ENCODE measurements around the gene KCNMA1. TPM values are rescaled to one million over a fixed set of nuclear protein-coding genes. Genes with fewer than 3 reads are reported as not detected.

Gene KCNMA1
- total RNA-seq, 1 donor from 2014 or later = 41.3 TPM

- ATAC-seq (no peak), DNase-seq (no peak)
- no peak overlapping the region for H3K4me3 ChIP-seq
- H3K36me3 ChIP-seq = no peaks in the 10 kb centered on the region
- TF ChIP-seq CTCF (IDR thresholded peaks at IDR 0.05) = no peak
- intact Hi-C loops (cut with DNase I) = no loop called here
- no peaks in the 10 kb centered on the region for H3K9me3 ChIP-seq
- H3K4me1 ChIP-seq = no peaks in the 10 kb centered on the region
- no peak overlapping the region for H3K27ac ChIP-seq
- H3K27me3 ChIP-seq (ENCODE audit: low read depth) = no peaks in the 10 kb centered on the region
These were observed 340.2 kb downstream of the KCNMA1 start for GRCh38 chr10:77297393-77297739.

GRCh38 chr10:77296534-77297392 is 340.8 kb downstream of the KCNMA1 start:
- no peak for TF ChIP-seq CTCF (IDR thresholded peaks at IDR 0.05)
- ATAC-seq (no peak), DNase-seq (no peak)
- H3K36me3 ChIP-seq = no peaks in the 10 kb centered on the region
- no peaks in the 10 kb centered on the region for H3K4me1 ChIP-seq
- H3K27ac ChIP-seq = no peak overlapping the region
- no peaks in the 10 kb centered on the region for H3K27me3 ChIP-seq (ENCODE audit: low read depth)
- H3K4me3 ChIP-seq = no peak overlapping the region
- intact Hi-C loops (cut with DNase I) = no loop called here
- no peaks in the 10 kb centered on the region for H3K9me3 ChIP-seq

GRCh38 chr10:77293773-77294172 is 343.8 kb downstream of the KCNMA1 start:
- no peaks in the 10 kb centered on the region for H3K36me3 ChIP-seq
- no peak overlapping the region for H3K4me3 ChIP-seq
- no peaks in the 10 kb centered on the region for H3K9me3 ChIP-seq
- H3K27me3 ChIP-seq (ENCODE audit: low read depth) = no peaks in the 10 kb centered on the region
- DNase-seq (no peak), ATAC-seq (no peak)
- no peaks in the 10 kb centered on the region for H3K4me1 ChIP-seq
- intact Hi-C loops (cut with DNase I) = no loop called here
- no peak overlapping the region for H3K27ac ChIP-seq
- TF ChIP-seq CTCF (IDR thresholded peaks at IDR 0.05) = no peak

GRCh38 chr10:77293347-77293746 is 344.3 kb downstream of the KCNMA1 start:
- Histone ChIP-seq H3K27me3 (ENCODE audit: low read depth) (no peaks in the 10 kb centered on the region), H3K36me3 (no peaks in the 10 kb centered on the region), H3K4me1 (no peaks in the 10 kb centered on the region), H3K27ac (no peak overlapping the region), H3K9me3 (no peaks in the 10 kb centered on the region), H3K4me3 (no peak overlapping the region)
- intact Hi-C loops (cut with DNase I) = no loop called here
- no peak for ATAC-seq
- no peak for TF ChIP-seq CTCF (IDR thresholded peaks at IDR 0.05)
- DNase-seq = no peak

- DNase-seq (no peak), ATAC-seq (no peak)
- Histone ChIP-seq H3K4me3 (no peak overlapping the region), H3K9me3 (no peaks in the 10 kb centered on the region), H3K27ac (no peak overlapping the region), H3K27me3 (ENCODE audit: low read depth) (no peaks in the 10 kb centered on the region), H3K4me1 (no peaks in the 10 kb centered on the region), H3K36me3 (no peaks in the 10 kb centered on the region)
- intact Hi-C loops (cut with DNase I) = no loop called here
- no peak for TF ChIP-seq CTCF (IDR thresholded peaks at IDR 0.05)
These were observed 345.8 kb downstream of the KCNMA1 start for GRCh38 chr10:77291596-77292505.
